ENCODE results near the gene MYO10. TPM values are rescaled to one million over a fixed set of nuclear protein-coding genes. Genes with fewer than 3 reads are reported as not detected.

MYO10 gene
- polyA plus RNA-seq, 3 donors = 0.23 to 1.1 (median 0.35) TPM

DNA sequence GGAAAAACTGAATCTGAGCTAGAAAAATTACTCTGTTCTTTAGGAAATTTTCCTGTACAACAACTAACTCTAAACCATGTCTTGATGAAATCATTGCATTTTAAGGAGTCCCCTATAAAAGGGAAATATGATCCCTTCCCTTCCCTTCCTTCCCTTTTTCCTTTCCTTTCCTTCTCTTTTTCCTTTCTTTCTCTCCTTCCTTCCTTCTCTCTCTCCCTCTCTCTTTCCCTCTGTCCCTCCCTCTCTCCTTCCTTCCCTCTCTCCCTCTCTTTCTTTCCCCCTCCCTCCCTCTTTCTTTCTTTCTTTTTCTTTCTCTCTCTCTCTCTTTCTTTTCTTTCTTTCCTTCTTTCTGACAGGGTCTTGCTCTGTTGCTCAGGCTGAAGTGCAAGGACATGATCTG lies 42.2 kb upstream of the MYO10 start:
- H3K36me3 ChIP-seq (replicated peaks in 1 of 2; ENCODE audit: control insufficient read depth in 1 of 2, insufficient read depth in 2 of 2, low read length in 2 of 2) = no peaks in the 10 kb centered on the region
- Mint-ChIP-seq H3K4me1 (no peaks in the 10 kb centered on the region), H3K9me3 (peaks cover 0 to 1% (median 0%) of the 10 kb centered on the region in 7 donors), H3K4me3 (no peak overlapping the region), H3K27me3 (ENCODE audit: low read depth in 3 of 3) (peaks cover 4 to 31% (median 27%) of the 10 kb centered on the region in 3 donors), H3K36me3 (no peaks in the 10 kb centered on the region), H3K27ac (no peak overlapping the region)
- no peak overlapping the region for H3K4me3 ChIP-seq (replicated peaks in 1 of 3; ENCODE audit: low read depth in 2 of 3, low read length in 3 of 3)
- no peak overlapping the region for H2AFZ ChIP-seq (ENCODE audit: insufficient read depth, low read depth, low read length, poor library complexity, severe bottlenecking)
- intact Hi-C loops (cut with micrococcal nuclease) = no loop called here
- TF ChIP-seq, protein P1, sequence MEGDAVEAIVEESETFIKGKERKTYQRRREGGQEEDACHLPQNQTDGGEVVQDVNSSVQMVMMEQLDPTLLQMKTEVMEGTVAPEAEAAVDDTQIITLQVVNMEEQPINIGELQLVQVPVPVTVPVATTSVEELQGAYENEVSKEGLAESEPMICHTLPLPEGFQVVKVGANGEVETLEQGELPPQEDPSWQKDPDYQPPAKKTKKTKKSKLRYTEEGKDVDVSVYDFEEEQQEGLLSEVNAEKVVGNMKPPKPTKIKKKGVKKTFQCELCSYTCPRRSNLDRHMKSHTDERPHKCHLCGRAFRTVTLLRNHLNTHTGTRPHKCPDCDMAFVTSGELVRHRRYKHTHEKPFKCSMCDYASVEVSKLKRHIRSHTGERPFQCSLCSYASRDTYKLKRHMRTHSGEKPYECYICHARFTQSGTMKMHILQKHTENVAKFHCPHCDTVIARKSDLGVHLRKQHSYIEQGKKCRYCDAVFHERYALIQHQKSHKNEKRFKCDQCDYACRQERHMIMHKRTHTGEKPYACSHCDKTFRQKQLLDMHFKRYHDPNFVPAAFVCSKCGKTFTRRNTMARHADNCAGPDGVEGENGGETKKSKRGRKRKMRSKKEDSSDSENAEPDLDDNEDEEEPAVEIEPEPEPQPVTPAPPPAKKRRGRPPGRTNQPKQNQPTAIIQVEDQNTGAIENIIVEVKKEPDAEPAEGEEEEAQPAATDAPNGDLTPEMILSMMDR (IDR thresholded peaks at IDR 0.05) = no peak
- H3K27ac ChIP-seq (ENCODE audit: low read depth in 1 of 2, low read length in 2 of 2) = no peak overlapping the region
- H3K79me2 ChIP-seq (ENCODE audit: insufficient read depth, low read length) = no peaks in the 10 kb centered on the region
- DNase-seq = no peak
- no peaks in the 10 kb centered on the region for H3K9me3 ChIP-seq (replicated peaks in 1 of 2; ENCODE audit: control insufficient read depth in 1 of 2, insufficient read depth in 1 of 2, low read length in 2 of 2)
- no peak overlapping the region for H3K4me2 ChIP-seq (replicated peaks; ENCODE audit: extremely low read depth, low read length, poor library complexity, severe bottlenecking)
- no peak overlapping the region for H3K9ac ChIP-seq (ENCODE audit: insufficient read depth, low read length, poor library complexity, severe bottlenecking)
- peaks cover 0 to 3% of the 10 kb centered on the region in 2 donors for H3K27me3 ChIP-seq (ENCODE audit: control insufficient read depth in 2 of 2, insufficient read depth in 2 of 2, low read length in 2 of 2)
- no peaks in the 10 kb centered on the region for H3K4me1 ChIP-seq (ENCODE audit: control insufficient read depth in 1 of 2, insufficient read depth in 2 of 2, low read length in 2 of 2)
- H4K20me1 ChIP-seq (ENCODE audit: insufficient read depth, low read length) = no peaks in the 10 kb centered on the region

DNA sequence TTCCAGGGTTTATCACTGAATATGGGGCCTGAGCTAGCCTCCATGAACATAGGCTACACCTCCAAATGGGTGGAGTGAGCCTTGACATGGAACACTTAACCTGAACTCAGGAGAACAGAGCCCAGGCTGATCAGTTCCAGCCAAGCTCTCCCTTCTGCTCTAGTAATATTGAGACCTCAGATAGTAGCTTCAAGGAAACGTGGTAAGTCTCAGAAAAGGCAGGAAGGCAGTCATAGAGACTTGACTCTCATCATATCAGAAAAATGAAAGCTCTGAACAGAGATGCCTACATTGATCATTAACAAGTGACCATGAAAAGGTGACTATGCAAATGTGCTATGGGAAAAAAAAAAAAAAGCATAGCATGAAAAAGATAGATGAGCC lies 40.5 kb upstream of the MYO10 start:
- intact Hi-C loops (cut with micrococcal nuclease) = no loop called here
- Histone ChIP-seq H3K79me2 (ENCODE audit: insufficient read depth, low read length) (no peaks in the 10 kb centered on the region), H3K9ac (ENCODE audit: insufficient read depth, low read length, poor library complexity, severe bottlenecking) (no peak overlapping the region), H3K4me3 (replicated peaks in 1 of 3; ENCODE audit: low read depth in 2 of 3, low read length in 3 of 3) (no peak overlapping the region), H3K4me2 (replicated peaks; ENCODE audit: extremely low read depth, low read length, poor library complexity, severe bottlenecking) (no peak overlapping the region), H2AFZ (ENCODE audit: insufficient read depth, low read depth, low read length, poor library complexity, severe bottlenecking) (no peak overlapping the region), H3K36me3 (replicated peaks in 1 of 2; ENCODE audit: control insufficient read depth in 1 of 2, insufficient read depth in 2 of 2, low read length in 2 of 2) (no peaks in the 10 kb centered on the region), H3K27ac (ENCODE audit: low read depth in 1 of 2, low read length in 2 of 2) (no peak overlapping the region), H3K9me3 (replicated peaks in 1 of 2; ENCODE audit: control insufficient read depth in 1 of 2, insufficient read depth in 1 of 2, low read length in 2 of 2) (no peaks in the 10 kb centered on the region), H3K27me3 (ENCODE audit: control insufficient read depth in 2 of 2, insufficient read depth in 2 of 2, low read length in 2 of 2) (peaks cover 0 to 3% of the 10 kb centered on the region in 2 donors), H4K20me1 (ENCODE audit: insufficient read depth, low read length) (no peaks in the 10 kb centered on the region), H3K4me1 (ENCODE audit: control insufficient read depth in 1 of 2, insufficient read depth in 2 of 2, low read length in 2 of 2) (no peaks in the 10 kb centered on the region)
- TF ChIP-seq, protein P1 (IDR thresholded peaks at IDR 0.05) = no peak
- no peak for DNase-seq
- H3K4me3 Mint-ChIP-seq = no peak overlapping the region
- H3K36me3 Mint-ChIP-seq = no peaks in the 10 kb centered on the region
- H3K9me3 Mint-ChIP-seq = peaks cover 0 to 1% (median 0%) of the 10 kb centered on the region in 7 donors
- no CpG with 5 or more reads among the region's 1 CpG for whole genome bisulfite sequencing (ENCODE audit: insufficient coverage)
- no peak overlapping the region for H3K27ac Mint-ChIP-seq
- no peaks in the 10 kb centered on the region for H3K4me1 Mint-ChIP-seq
- peaks cover 11 to 31% (median 29%) of the 10 kb centered on the region in 3 donors for H3K27me3 Mint-ChIP-seq (ENCODE audit: low read depth in 3 of 3)
